Astrocyte (in vitro differentiated cells and primary cell): ENCODE data around the gene TOP1. TPM values are rescaled to one million over a fixed set of nuclear protein-coding genes. Genes with fewer than 3 reads are reported as not detected.

Experiments
- DNase-seq: peaks from one replicate; pipeline ENCODE4 v3.0.0-alpha.2; 2010; ENCODE audit warnings: low read depth
- FAIRE-seq: peaks from 2 replicates; lab custom pipeline; 2011; peaks lifted over from hg19 to GRCh38; lab: Jason Lieb, UNC
- H2AFZ ChIP-seq: 2 replicates; pipeline ENCODE4 v1.6.0; 2012; ENCODE audit warnings: low read depth, low read length, inconsistent platforms
- H3K27ac ChIP-seq: 2 replicates; pipeline ENCODE4 v1.5.1; 2011; ENCODE audit warnings: low read depth, low read length, inconsistent platforms
- H3K27me3 ChIP-seq: 2 replicates; pipeline ENCODE4 v1.6.0; 2011; ENCODE audit warnings: low read length, inconsistent platforms; ENCODE audit not compliant: insufficient read depth
- H3K36me3 ChIP-seq: 2 replicates; pipeline ENCODE4 v1.5.1; 2011; ENCODE audit warnings: low read length, inconsistent platforms; ENCODE audit not compliant: insufficient read depth
- H3K4me1 ChIP-seq: 2 replicates; pipeline ENCODE4 v1.5.1; 2011; ENCODE audit warnings: low read length, inconsistent platforms; ENCODE audit not compliant: insufficient read depth
- H3K4me2 ChIP-seq: 2 replicates; pipeline ENCODE4 v1.6.0; 2012; ENCODE audit warnings: low read length, inconsistent platforms
- H3K4me3 ChIP-seq: 2 replicates; pipeline ENCODE4 v1.5.1; 2011; ENCODE audit warnings: low read depth, mild to moderate bottlenecking, low read length, inconsistent platforms; ENCODE audit not compliant: insufficient read depth
- H3K79me2 ChIP-seq: 2 replicates; pipeline ENCODE4 v1.6.0; 2012; ENCODE audit warnings: mild to moderate bottlenecking, low read length, inconsistent platforms; ENCODE audit not compliant: insufficient read depth
- H3K9ac ChIP-seq: 2 replicates; pipeline ENCODE4 v1.6.0; 2012; ENCODE audit warnings: mild to moderate bottlenecking, low read length, inconsistent platforms
- H3K9me3 ChIP-seq: 2 replicates; pipeline ENCODE4 v1.5.1; 2012; ENCODE audit warnings: low read depth, mild to moderate bottlenecking, low read length, inconsistent platforms; ENCODE audit not compliant: insufficient read depth
- H4K20me1 ChIP-seq: 2 replicates; pipeline ENCODE4 v1.6.0; 2012; ENCODE audit warnings: low read length, inconsistent platforms; ENCODE audit not compliant: insufficient read depth
- H3K27ac Mint-ChIP-seq: one replicate; pipeline ENCODE4 v1.8.0; 2021; ENCODE audit warnings: mild to moderate bottlenecking, mixed read lengths; ENCODE audit not compliant: unreplicated experiment
- H3K27me3 Mint-ChIP-seq: one replicate; pipeline ENCODE4 v1.8.0; 2021; ENCODE audit warnings: low read depth, mixed read lengths; ENCODE audit not compliant: unreplicated experiment
- H3K36me3 Mint-ChIP-seq: one replicate; pipeline ENCODE4 v1.8.0; 2021; ENCODE audit warnings: low read depth, mixed read lengths; ENCODE audit not compliant: unreplicated experiment
- H3K4me1 Mint-ChIP-seq: one replicate; pipeline ENCODE4 v1.8.0; 2021; ENCODE audit warnings: low read depth, mixed read lengths; ENCODE audit not compliant: unreplicated experiment
- H3K4me3 Mint-ChIP-seq: one replicate; pipeline ENCODE4 v1.8.0; 2021; ENCODE audit warnings: mild to moderate bottlenecking, moderate library complexity, mixed read lengths; ENCODE audit not compliant: unreplicated experiment
- H3K9me3 Mint-ChIP-seq: one replicate; pipeline ENCODE4 v1.8.0; 2021; ENCODE audit warnings: mild to moderate bottlenecking, mixed read lengths; ENCODE audit not compliant: unreplicated experiment
- EZH2 ChIP-seq: IDR thresholded peaks from 2 replicates; pipeline ENCODE4 v1.6.1; 2012; ENCODE audit warnings: mild to moderate bottlenecking, low read length, inconsistent platforms; ENCODE audit not compliant: insufficient read depth
- total RNA-seq: library from RNA; stranded (reverse); gene quantifications from 2 replicates; pipeline ENCODE4 v1.2.1, GENCODE V29; 2021
- TF ChIP-seq, protein P1 (sequence below): IDR thresholded peaks from 2 replicates; pipeline ENCODE4 v1.5.1; 2011; ENCODE audit warnings: low read depth, mild to moderate bottlenecking, inconsistent platforms, low read length, moderate library complexity; ENCODE audit not compliant: insufficient read depth

Gene TOP1
- total RNA-seq, 1 donor from 2014 or later: 63.5 TPM

DNA sequence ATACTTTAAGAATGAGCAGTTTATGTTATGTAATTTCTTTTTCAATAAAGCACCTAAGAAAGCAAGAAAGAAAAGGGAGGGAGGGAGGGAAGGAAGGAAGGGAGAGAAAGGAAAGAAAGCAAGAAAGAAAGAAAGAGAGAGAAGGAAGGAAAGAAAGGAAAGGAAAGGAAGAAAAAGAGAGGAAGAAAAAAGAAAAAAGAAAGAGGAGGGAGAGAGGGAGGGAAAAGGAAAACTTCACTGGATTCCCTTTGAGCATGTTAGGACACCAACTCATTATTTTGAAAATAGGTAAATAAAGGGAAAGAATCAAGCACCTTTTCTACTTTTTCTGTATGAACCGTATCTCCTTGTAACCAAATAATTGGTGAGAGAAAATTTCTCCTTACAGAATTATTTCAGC, 32.3 kb upstream of the TOP1 start:
- H3K27ac Mint-ChIP-seq: no peak overlapping the region
- FAIRE-seq: no peak

DNA sequence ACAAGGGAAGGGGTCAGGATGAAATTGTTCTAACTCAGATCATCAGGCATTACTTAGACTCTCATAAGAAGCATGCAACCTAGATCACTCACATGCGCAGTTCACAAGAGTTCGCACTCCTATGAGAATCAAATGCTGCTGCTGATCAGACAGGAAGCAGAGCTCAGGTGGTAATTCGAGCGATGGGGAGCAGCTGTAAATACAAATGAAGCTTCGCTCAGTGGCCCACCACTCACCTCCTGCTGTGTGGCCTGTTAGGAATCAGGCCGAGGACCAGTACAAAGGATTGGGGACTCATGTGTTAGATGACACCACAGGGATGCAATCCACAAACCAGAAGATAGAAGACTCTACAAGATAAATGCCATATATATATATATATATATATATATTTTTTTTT, 31.5 kb upstream of the TOP1 start:
- Histone ChIP-seq H3K4me1 (no peaks in the 10 kb centered on the region), H3K9me3 (no peaks in the 10 kb centered on the region), H3K79me2 (no peaks in the 10 kb centered on the region), H3K9ac (no peak overlapping the region), H4K20me1 (no peaks in the 10 kb centered on the region), H3K27ac (no peak overlapping the region), H3K36me3 (no peaks in the 10 kb centered on the region), H3K4me2 (no peak overlapping the region), H2AFZ (peak overlapping the region; percentile 20), H3K27me3 (no peaks in the 10 kb centered on the region), H3K4me3 (no peak overlapping the region)
- FAIRE-seq: no peak
- Mint-ChIP-seq H3K27me3 (no peaks in the 10 kb centered on the region), H3K9me3 (no peaks in the 10 kb centered on the region), H3K4me1 (no peaks in the 10 kb centered on the region), H3K36me3 (no peaks in the 10 kb centered on the region), H3K27ac (no peak overlapping the region), H3K4me3 (no peak overlapping the region)
- TF ChIP-seq, protein P1, sequence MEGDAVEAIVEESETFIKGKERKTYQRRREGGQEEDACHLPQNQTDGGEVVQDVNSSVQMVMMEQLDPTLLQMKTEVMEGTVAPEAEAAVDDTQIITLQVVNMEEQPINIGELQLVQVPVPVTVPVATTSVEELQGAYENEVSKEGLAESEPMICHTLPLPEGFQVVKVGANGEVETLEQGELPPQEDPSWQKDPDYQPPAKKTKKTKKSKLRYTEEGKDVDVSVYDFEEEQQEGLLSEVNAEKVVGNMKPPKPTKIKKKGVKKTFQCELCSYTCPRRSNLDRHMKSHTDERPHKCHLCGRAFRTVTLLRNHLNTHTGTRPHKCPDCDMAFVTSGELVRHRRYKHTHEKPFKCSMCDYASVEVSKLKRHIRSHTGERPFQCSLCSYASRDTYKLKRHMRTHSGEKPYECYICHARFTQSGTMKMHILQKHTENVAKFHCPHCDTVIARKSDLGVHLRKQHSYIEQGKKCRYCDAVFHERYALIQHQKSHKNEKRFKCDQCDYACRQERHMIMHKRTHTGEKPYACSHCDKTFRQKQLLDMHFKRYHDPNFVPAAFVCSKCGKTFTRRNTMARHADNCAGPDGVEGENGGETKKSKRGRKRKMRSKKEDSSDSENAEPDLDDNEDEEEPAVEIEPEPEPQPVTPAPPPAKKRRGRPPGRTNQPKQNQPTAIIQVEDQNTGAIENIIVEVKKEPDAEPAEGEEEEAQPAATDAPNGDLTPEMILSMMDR: no peak
- no peak for TF ChIP-seq EZH2
- no peak for DNase-seq

More for the DNA sequence above, 32.3 kb upstream of the TOP1 start:
- H3K4me1 ChIP-seq: no peaks in the 10 kb centered on the region
- no peaks in the 10 kb centered on the region for H4K20me1 ChIP-seq
- Mint-ChIP-seq H3K9me3 (no peaks in the 10 kb centered on the region), H3K4me3 (no peak overlapping the region), H3K36me3 (no peaks in the 10 kb centered on the region), H3K4me1 (peaks cover 4% of the 10 kb centered on the region), H3K27me3 (no peaks in the 10 kb centered on the region)
- no peak overlapping the region for H2AFZ ChIP-seq
- H3K27me3 ChIP-seq: no peaks in the 10 kb centered on the region
- H3K79me2 ChIP-seq: no peaks in the 10 kb centered on the region
- no peak for TF ChIP-seq EZH2
- TF ChIP-seq, protein P1: no peak
- no peaks in the 10 kb centered on the region for H3K9me3 ChIP-seq
- H3K4me3 ChIP-seq: no peak overlapping the region
- no peak overlapping the region for H3K9ac ChIP-seq
- peak overlapping the region; percentile 17 for H3K4me2 ChIP-seq
- no peak overlapping the region for H3K27ac ChIP-seq
- no peaks in the 10 kb centered on the region for H3K36me3 ChIP-seq
- no peak for DNase-seq

DNA sequence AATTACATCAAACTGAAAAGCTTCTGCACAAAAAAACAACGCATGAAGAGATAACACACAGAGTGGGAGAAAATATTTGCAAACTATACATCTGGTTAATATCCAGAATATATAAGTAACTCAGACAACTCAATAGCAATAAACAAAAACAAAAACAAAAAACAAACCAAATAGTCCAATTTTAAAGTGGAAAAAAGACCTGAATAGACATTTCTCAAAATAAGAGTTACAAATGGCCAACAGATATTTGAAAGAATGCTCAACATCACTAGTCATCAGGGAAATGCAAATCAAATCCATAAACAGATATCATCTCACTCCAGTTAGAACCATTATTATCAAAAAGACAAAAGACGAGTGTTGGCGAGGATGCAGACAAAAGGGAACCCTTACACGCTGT, 28.8 kb upstream of the TOP1 start:
- Histone ChIP-seq H3K4me1 (peaks cover 22% of the 10 kb centered on the region), H4K20me1 (no peaks in the 10 kb centered on the region), H3K36me3 (no peaks in the 10 kb centered on the region), H3K79me2 (no peaks in the 10 kb centered on the region), H3K9ac (no peak overlapping the region), H3K27ac (no peak overlapping the region), H2AFZ (no peak overlapping the region), H3K9me3 (no peaks in the 10 kb centered on the region), H3K27me3 (no peaks in the 10 kb centered on the region), H3K4me2 (no peak overlapping the region), H3K4me3 (no peak overlapping the region)
- Mint-ChIP-seq H3K4me1 (peaks cover 10% of the 10 kb centered on the region), H3K27me3 (no peaks in the 10 kb centered on the region), H3K27ac (no peak overlapping the region), H3K36me3 (no peaks in the 10 kb centered on the region), H3K4me3 (no peak overlapping the region), H3K9me3 (no peaks in the 10 kb centered on the region)
- TF ChIP-seq, protein P1: no peak
- no peak for TF ChIP-seq EZH2
- DNase-seq: no peak
- no peak for FAIRE-seq
